Prostate gland (tissue), 2 donors: ENCODE data around the gene ZDHHC11. TPM values are rescaled to one million over a fixed set of nuclear protein-coding genes. Genes with fewer than 3 reads are reported as not detected.
"Not testable (repeated sequence)": the region's sequence is repeated elsewhere in the genome, so short reads cannot be mapped to it uniquely, and the experiment has no call there.

ENCODE experiments used
- DNase-seq: peaks from one replicate; pipeline ENCODE4 v3.0.0-alpha.2; 2019; ENCODE audit warnings: low spot score
- H3K27ac ChIP-seq, 2 donors: fragments of 200-600 bp; sonication (generic); 2 replicates each; pipeline ENCODE4 v1.5.1; 2017 to 2019
- H3K27me3 ChIP-seq: fragments of 200-600 bp; sonication (generic); replicated peaks from 2 replicates; pipeline ENCODE4 v1.5.1; 2019; ENCODE audit not compliant: insufficient read depth
- H3K36me3 ChIP-seq, 2 donors: fragments of 200-600 bp; sonication (generic); 1 replicate in 1 of 2; 2 replicates in 1 of 2; pipeline versions ENCODE4 v1.5.1 to v1.8.1; 2017 to 2019
- H3K4me1 ChIP-seq: fragments of 200-600 bp; sonication (generic); replicated peaks from 2 replicates; pipeline ENCODE4 v1.5.1; 2019
- H3K4me3 ChIP-seq, 2 donors: fragments of 200-600 bp; sonication (generic); 2 replicates each; pipeline ENCODE4 v1.5.1; 2017 to 2019
- H3K9me3 ChIP-seq: fragments of 200-600 bp; sonication (generic); 2 replicates; pipeline ENCODE4 v1.5.1; 2017
- CTCF ChIP-seq, 4 experiments: fragments of 200-600 bp in 2 of 4; fragments of 450-650 bp in 2 of 4; sonication (generic) in 2 of 4; IDR thresholded peaks; 1 replicate in 3 of 4; 2 replicates in 1 of 4; pipeline ENCODE4 v1.5.1; 2016 to 2019; ENCODE audit warnings: antibody characterized with exemption in 4 of 4, mild to moderate bottlenecking in 2 of 4, moderate library complexity in 2 of 4
- POLR2A ChIP-seq: fragments of 450-650 bp; IDR thresholded peaks from one replicate; pipeline ENCODE4 v1.6.1; 2016; ENCODE audit warnings: antibody characterized with exemption, mild to moderate bottlenecking
- POLR2AphosphoS5 ChIP-seq: sonication (generic); formaldehyde crosslinking; IDR thresholded peaks from one replicate; pipeline ENCODE4 v1.6.1; 2017; ENCODE audit warnings: antibody characterized with exemption
- WGBS: methylation state at CpG from one replicate; pipeline ENCODE4 v1.1.5; 2018; 5-methylcytosine and 5-hydroxymethylcytosine counted together
- intact Hi-C: fragments of 100-400 bp; cut with DNase I; formaldehyde crosslinking; loops from one replicate; pipeline ENCODE4 v1.14.2; 2022
- total RNA-seq, 2 donors: library from RNA; depleted of rRNA; stranded (reverse); fragments of >200 nt; gene quantifications; one replicate each; pipeline ENCODE4 v1.1.0, GENCODE V29; 2016

Gene ZDHHC11
- total RNA-seq, 2 donors from 2014 or later: 1.2 to 9.8 TPM

GRCh38 chr5:749101-749670, 101.6 kb downstream of the ZDHHC11 start:
- Histone ChIP-seq H3K9me3 (no peaks in the 10 kb centered on the region), H3K4me1 (no peaks in the 10 kb centered on the region), H3K36me3 (no peaks in the 10 kb centered on the region), H3K27me3 (no peaks in the 10 kb centered on the region), H3K4me3 (no peak overlapping the region), H3K27ac (no peak overlapping the region)
- TF ChIP-seq CTCF (IDR thresholded peaks at IDR 0.05) (no peak), POLR2AphosphoS5 (no peak)
- no peak for DNase-seq
- 83% methylated on average over 4 of the region's 14 CpGs for WGBS
- intact Hi-C loops: no loop called here

GRCh38 chr5:748011-748980, 102.5 kb downstream of the ZDHHC11 start:
- H3K9me3 ChIP-seq, DNase-seq, H3K4me3 ChIP-seq, H3K27ac ChIP-seq, H3K36me3 ChIP-seq, H3K27me3 ChIP-seq, intact Hi-C loops, H3K4me1 ChIP-seq: not testable (repeated sequence)
- 85% methylated on average over 13 of the region's 18 CpGs for WGBS

- intact Hi-C loops: not testable (repeated sequence)
- 77% methylated on average over 3 of the region's 9 CpGs for WGBS
These were observed 103.4 kb downstream of the ZDHHC11 start for GRCh38 chr5:747303-747844.

GRCh38 chr5:746258-746761, 104.5 kb downstream of the ZDHHC11 start:
- Histone ChIP-seq H3K27ac (no peak overlapping the region), H3K27me3 (no peaks in the 10 kb centered on the region), H3K9me3 (no peaks in the 10 kb centered on the region), H3K4me1 (no peaks in the 10 kb centered on the region), H3K4me3 (no peak overlapping the region), H3K36me3 (no peaks in the 10 kb centered on the region)
- intact Hi-C loops: no loop called here
- TF ChIP-seq POLR2A (no peak), POLR2AphosphoS5 (no peak), CTCF (IDR thresholded peaks at IDR 0.05) (no peak)
- DNase-seq: no peak
- 56% methylated on average over 6 of the region's 11 CpGs for WGBS

More at GRCh38 chr5:747303-747844, 103.4 kb downstream of the ZDHHC11 start:
- not testable (repeated sequence) for H3K4me1 ChIP-seq, H3K36me3 ChIP-seq, H3K27me3 ChIP-seq, H3K9me3 ChIP-seq, H3K4me3 ChIP-seq, DNase-seq, H3K27ac ChIP-seq

Other genes starting within 250 kb of the ZDHHC11 start
- 10 to 100 TPM in 1 of 2 donors, 1 to 10 TPM in 1; 6.4 to 12.8 TPM for gene CEP72, start 238.6 kb downstream of the ZDHHC11 start, total RNA-seq
- 1 to 10 TPM; 2.3 to 6.9 TPM for gene TPPP, start 157.6 kb downstream of the ZDHHC11 start, total RNA-seq
- gene ZDHHC11B, start 66.3 kb downstream of the ZDHHC11 start, total RNA-seq: 1 to 10 TPM in 1 of 2 donors, under 1 TPM in 1; 0.55 to 3.0 TPM
- 10 to 100 TPM; 17.9 to 46.2 TPM for gene BRD9, start 41.8 kb upstream of the ZDHHC11 start, total RNA-seq
- 10 to 100 TPM in 1 of 2 donors, 1 to 10 TPM in 1; 1.8 to 11.9 TPM for gene TRIP13, start 41.9 kb upstream of the ZDHHC11 start, total RNA-seq
- 10 to 100 TPM in 1 of 2 donors, 1 to 10 TPM in 1; 2.9 to 22.1 TPM for gene NKD2, start 157.8 kb upstream of the ZDHHC11 start, total RNA-seq